A673 (cell line): ENCODE measurements around the gene ALG6. TPM values are rescaled to one million over a fixed set of nuclear protein-coding genes. Genes with fewer than 3 reads are reported as not detected.

Experiments
- BruUV-seq: library from RNA; stranded (reverse); fragments of 400-500 nt; replicated peaks from 2 replicates; lab custom pipeline; 2021; lab: Mats Ljungman, UMichigan
- CTCF ChIA-PET: fragments of 300-600 bp; sonication (Branson Sonifier 250); formaldehyde crosslinking; loops from one replicate; lab custom pipeline; 2022; ENCODE audit warnings: antibody characterized with exemption; lab: Charles Lee
- POLR2A ChIA-PET: fragments of 300-600 bp; sonication (Branson Sonifier 250); formaldehyde crosslinking; loops from one replicate; lab custom pipeline; 2022; ENCODE audit warnings: antibody characterized with exemption; ENCODE audit not compliant: low non-redundant PET; lab: Charles Lee
- DNase-seq: peaks from one replicate; pipeline ENCODE4 v3.0.0-alpha.2; 2015; ENCODE audit warnings: low spot score
- H3K27ac ChIP-seq: fragments of 200-600 bp; sonication (generic); 2 replicates; pipeline ENCODE4 v1.5.1; 2016; ENCODE audit warnings: mixed run types, low read depth, mild to moderate bottlenecking, mixed read lengths, antibody characterized with exemption, low read length; ENCODE audit not compliant: poor library complexity, severe bottlenecking
- H3K27me3 ChIP-seq: fragments of 200-600 bp; sonication (generic); replicated peaks from 2 replicates; pipeline ENCODE4 v1.6.1; 2017; ENCODE audit warnings: mixed run types, low read depth, mild to moderate bottlenecking, mixed read lengths, antibody characterized with exemption, low read length; ENCODE audit not compliant: insufficient read depth, poor library complexity
- H3K36me3 ChIP-seq: fragments of 200-600 bp; sonication (generic); 2 replicates; pipeline ENCODE4 v1.6.1; 2016; ENCODE audit warnings: mixed run types, mild to moderate bottlenecking, mixed read lengths, antibody characterized with exemption, low read length; ENCODE audit not compliant: insufficient read depth, poor library complexity, severe bottlenecking
- H3K4me1 ChIP-seq: fragments of 200-600 bp; sonication (generic); 2 replicates; pipeline ENCODE4 v1.6.1; 2017; ENCODE audit warnings: mixed run types, mild to moderate bottlenecking, mixed read lengths, antibody characterized with exemption, low read length; ENCODE audit not compliant: insufficient read depth, poor library complexity, severe bottlenecking
- H3K4me3 ChIP-seq: fragments of 200-600 bp; sonication (generic); 2 replicates; pipeline ENCODE4 v1.5.1; 2016; ENCODE audit warnings: low read depth, mixed run types, mild to moderate bottlenecking, mixed read lengths, low read length; ENCODE audit not compliant: poor library complexity, severe bottlenecking
- H3K9me3 ChIP-seq: fragments of 200-600 bp; sonication (generic); 2 replicates; pipeline ENCODE4 v1.6.1; 2016; ENCODE audit warnings: mixed run types, low read depth, mild to moderate bottlenecking, mixed read lengths, antibody characterized with exemption, low read length; ENCODE audit not compliant: poor library complexity, severe bottlenecking
- CTCF ChIP-seq: fragments of 300-800, 200-600 bp; sonication (generic); conservative IDR thresholded peaks from 2 replicates; pipeline ENCODE4 v1.5.1; 2017; ENCODE audit warnings: low read depth, mild to moderate bottlenecking, antibody characterized with exemption, low read length, moderate library complexity, mixed read lengths
- EZH2 ChIP-seq: fragments of 200-600 bp; sonication (generic); IDR thresholded peaks from 2 replicates; pipeline ENCODE4 v1.6.1; 2017; ENCODE audit warnings: borderline replicate concordance, low read depth, mild to moderate bottlenecking, mixed read lengths, antibody characterized with exemption, low read length; ENCODE audit not compliant: poor library complexity, severe bottlenecking
- intact Hi-C: fragments of 100-400 bp; cut with micrococcal nuclease; formaldehyde crosslinking; loops from one replicate; pipeline ENCODE4 v1.10.0; 2022; ENCODE audit not compliant: unreplicated experiment
- total RNA-seq: library from RNA; stranded (reverse); gene quantifications from 2 replicates; pipeline ENCODE4 v1.2.3, GENCODE V29; 2021

Gene ALG6
- total RNA-seq, 1 experiment from 2014 or later, result 33.0 TPM

- H3K9me3 ChIP-seq, result no peaks in the 10 kb centered on the region
- BruUV-seq, result no TSS peak
- no peak overlapping the region for H3K4me3 ChIP-seq
- no peak for DNase-seq
- H3K27me3 ChIP-seq, result no peaks in the 10 kb centered on the region
- no peak overlapping the region for H3K27ac ChIP-seq
- H3K36me3 ChIP-seq, result peaks cover 10% of the 10 kb centered on the region
- H3K4me1 ChIP-seq, result peaks cover 6% of the 10 kb centered on the region
- intact Hi-C loops, result no loop called here
- POLR2A ChIA-PET, result no interaction called here
- TF ChIP-seq EZH2 (no peak), CTCF (no peak)
- CTCF ChIA-PET, result interaction anchor here (0.6 kb wide), 1 partner anchor 1069 kb away, joined by 3 read pairs; no protein-coding TSS in a partner anchor
Observed at GRCh38 chr1:63408331-63408730, 40.9 kb downstream of the ALG6 start.

GRCh38 chr1:63411066-63411465 lies 43.6 kb downstream of the ALG6 start:
- no peak for TF ChIP-seq CTCF
- no peak for TF ChIP-seq EZH2
- ChIA-PET POLR2A (no interaction called here), CTCF (no interaction called here)
- intact Hi-C loops, result no loop called here
- Histone ChIP-seq H3K27me3 (no peaks in the 10 kb centered on the region), H3K27ac (no peak overlapping the region), H3K4me3 (no peak overlapping the region), H3K4me1 (peaks cover 16% of the 10 kb centered on the region), H3K36me3 (peaks cover 4% of the 10 kb centered on the region), H3K9me3 (no peaks in the 10 kb centered on the region)
- no TSS peak for BruUV-seq
- peak; percentile 17 for DNase-seq

GRCh38 chr1:63413394-63413793 lies 46.0 kb downstream of the ALG6 start:
- intact Hi-C loops, result no loop called here
- no peak overlapping the region for H3K27ac ChIP-seq
- H3K4me1 ChIP-seq, result peaks cover 16% of the 10 kb centered on the region
- ChIA-PET CTCF (no interaction called here), POLR2A (no interaction called here)
- peak; percentile 18 for DNase-seq
- H3K4me3 ChIP-seq, result no peak overlapping the region
- no peaks in the 10 kb centered on the region for H3K9me3 ChIP-seq
- H3K36me3 ChIP-seq, result peaks cover 4% of the 10 kb centered on the region
- H3K27me3 ChIP-seq, result no peaks in the 10 kb centered on the region
- no TSS peak for BruUV-seq
- TF ChIP-seq EZH2, result no peak
- peak; percentile 27; the same call in 1 of the 2 replicates for TF ChIP-seq CTCF
